ENCODE data around the gene MDH2. TPM values are rescaled to one million over a fixed set of nuclear protein-coding genes. Genes with fewer than 3 reads are reported as not detected.
"Not testable (repeated sequence)": the region's sequence is repeated elsewhere in the genome, so short reads cannot be mapped to it uniquely, and the experiment has no call there.

Gene MDH2
- total and polyA plus RNA-seq, 2 donors (not counting 1 experiment from before 2014, with no cell fraction given) = 49.4 to 90.7 TPM

DNA sequence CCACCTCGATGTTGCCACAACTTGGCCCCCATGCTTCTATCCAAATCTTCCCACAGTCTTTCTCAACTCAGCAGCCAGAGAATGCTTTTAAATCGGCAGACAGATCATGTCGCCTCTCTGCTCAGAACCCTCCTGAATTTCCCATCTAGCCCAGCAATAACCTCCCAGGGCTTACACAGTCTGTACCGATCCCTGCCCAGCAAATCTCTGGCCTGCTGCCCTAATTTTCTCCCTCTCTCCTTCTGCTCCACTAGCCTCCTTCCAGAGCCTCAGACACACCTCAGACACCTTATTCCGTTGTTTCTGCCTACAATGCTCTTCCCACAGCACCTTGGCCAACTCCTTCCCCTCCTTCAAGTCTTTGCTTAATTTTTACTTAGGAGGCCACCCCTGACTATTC is 32.3 kb downstream of the MDH2 start:
- DNase-seq (ENCODE audit: low read depth in 2 of 2) = no peak
- TF ChIP-seq EZH2 (IDR thresholded peaks at IDR 0.05; ENCODE audit: low read length, missing control alignments) = no peak
- TF ChIP-seq, protein P1, sequence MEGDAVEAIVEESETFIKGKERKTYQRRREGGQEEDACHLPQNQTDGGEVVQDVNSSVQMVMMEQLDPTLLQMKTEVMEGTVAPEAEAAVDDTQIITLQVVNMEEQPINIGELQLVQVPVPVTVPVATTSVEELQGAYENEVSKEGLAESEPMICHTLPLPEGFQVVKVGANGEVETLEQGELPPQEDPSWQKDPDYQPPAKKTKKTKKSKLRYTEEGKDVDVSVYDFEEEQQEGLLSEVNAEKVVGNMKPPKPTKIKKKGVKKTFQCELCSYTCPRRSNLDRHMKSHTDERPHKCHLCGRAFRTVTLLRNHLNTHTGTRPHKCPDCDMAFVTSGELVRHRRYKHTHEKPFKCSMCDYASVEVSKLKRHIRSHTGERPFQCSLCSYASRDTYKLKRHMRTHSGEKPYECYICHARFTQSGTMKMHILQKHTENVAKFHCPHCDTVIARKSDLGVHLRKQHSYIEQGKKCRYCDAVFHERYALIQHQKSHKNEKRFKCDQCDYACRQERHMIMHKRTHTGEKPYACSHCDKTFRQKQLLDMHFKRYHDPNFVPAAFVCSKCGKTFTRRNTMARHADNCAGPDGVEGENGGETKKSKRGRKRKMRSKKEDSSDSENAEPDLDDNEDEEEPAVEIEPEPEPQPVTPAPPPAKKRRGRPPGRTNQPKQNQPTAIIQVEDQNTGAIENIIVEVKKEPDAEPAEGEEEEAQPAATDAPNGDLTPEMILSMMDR (conservative IDR thresholded peaks at IDR 0.05 in 1 of 2, IDR thresholded peaks at IDR 0.05 in 1 of 2; ENCODE audit: low read depth in 1 of 2, low read length in 2 of 2) = no peak
- Histone ChIP-seq H2AFZ (ENCODE audit: low read length) (no peak overlapping the region), H3K27ac (ENCODE audit: insufficient read depth, low read length) (no peak overlapping the region), H3K79me2 (ENCODE audit: control insufficient read depth, insufficient read depth, low read length) (no peaks in the 10 kb centered on the region), H3K4me2 (ENCODE audit: extremely low read depth, insufficient read depth, low read length) (no peak overlapping the region), H3K4me3 (replicated peaks in 1 of 4; ENCODE audit: control extremely low read depth in 1 of 4, insufficient read depth in 1 of 4, low read depth in 3 of 4, low read length in 4 of 4) (no peak overlapping the region), H3K36me3 (ENCODE audit: control insufficient read depth, insufficient read depth, low read length) (no peaks in the 10 kb centered on the region), H3K9me3 (ENCODE audit: control insufficient read depth, insufficient read depth, low read depth, low read length) (no peaks in the 10 kb centered on the region), H3K9ac (ENCODE audit: insufficient read depth, low read length) (no peak overlapping the region), H4K20me1 (ENCODE audit: control insufficient read depth, extremely low read depth, insufficient read depth, low read length) (no peaks in the 10 kb centered on the region), H3K27me3 (ENCODE audit: control insufficient read depth, insufficient read depth, low read length) (no peaks in the 10 kb centered on the region), H3K4me1 (ENCODE audit: control insufficient read depth, extremely low read depth, insufficient read depth, low read length) (peaks cover 4% of the 10 kb centered on the region)

DNA sequence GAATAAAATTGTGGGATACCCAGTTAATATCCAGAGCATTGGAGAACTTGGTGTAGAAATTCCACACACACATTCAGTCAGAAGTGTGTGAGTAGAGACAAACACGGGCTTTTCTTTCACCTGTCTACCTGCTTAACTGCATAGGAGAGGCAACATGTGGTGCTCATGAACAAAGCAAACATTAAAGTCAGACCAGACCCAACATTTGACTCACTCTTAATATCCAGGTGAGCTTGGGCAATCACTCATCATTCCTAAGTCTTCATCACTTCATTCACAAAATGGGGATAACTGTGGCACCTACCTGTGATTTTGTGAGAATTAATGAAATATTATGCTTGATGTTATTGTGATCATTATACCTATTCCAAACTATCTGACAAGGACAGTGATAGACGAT is 36.2 kb downstream of the MDH2 start:
- H3K27ac ChIP-seq (ENCODE audit: insufficient read depth, low read length); H3K4me2 ChIP-seq (ENCODE audit: extremely low read depth, insufficient read depth, low read length); H2AFZ ChIP-seq (ENCODE audit: low read length); H3K4me1 ChIP-seq (ENCODE audit: control insufficient read depth, extremely low read depth, insufficient read depth, low read length); H3K4me3 ChIP-seq (replicated peaks in 1 of 4; ENCODE audit: control extremely low read depth in 1 of 4, insufficient read depth in 1 of 4, low read depth in 3 of 4, low read length in 4 of 4); H4K20me1 ChIP-seq (ENCODE audit: control insufficient read depth, extremely low read depth, insufficient read depth, low read length); H3K9ac ChIP-seq (ENCODE audit: insufficient read depth, low read length); H3K36me3 ChIP-seq (ENCODE audit: control insufficient read depth, insufficient read depth, low read length); H3K27me3 ChIP-seq (ENCODE audit: control insufficient read depth, insufficient read depth, low read length); DNase-seq (ENCODE audit: low read depth in 2 of 2); H3K79me2 ChIP-seq (ENCODE audit: control insufficient read depth, insufficient read depth, low read length); H3K9me3 ChIP-seq (ENCODE audit: control insufficient read depth, insufficient read depth, low read depth, low read length): not testable (repeated sequence)

GRCh38 chr7:76086070-76086469 is 38.2 kb downstream of the MDH2 start:
- H3K27ac ChIP-seq (ENCODE audit: insufficient read depth, low read length) = no peak overlapping the region
- no peak overlapping the region for H3K4me2 ChIP-seq (ENCODE audit: extremely low read depth, insufficient read depth, low read length)
- H2AFZ ChIP-seq (ENCODE audit: low read length) = no peak overlapping the region
- no peaks in the 10 kb centered on the region for H3K79me2 ChIP-seq (ENCODE audit: control insufficient read depth, insufficient read depth, low read length)
- H3K36me3 ChIP-seq (ENCODE audit: control insufficient read depth, insufficient read depth, low read length) = no peaks in the 10 kb centered on the region
- no peaks in the 10 kb centered on the region for H3K9me3 ChIP-seq (ENCODE audit: control insufficient read depth, insufficient read depth, low read depth, low read length)
- H4K20me1 ChIP-seq (ENCODE audit: control insufficient read depth, extremely low read depth, insufficient read depth, low read length) = no peaks in the 10 kb centered on the region
- DNase-seq (ENCODE audit: low read depth in 2 of 2) = peak in 1 of 2 donors; percentile 44
- TF ChIP-seq, protein P1 (conservative IDR thresholded peaks at IDR 0.05 in 1 of 2, IDR thresholded peaks at IDR 0.05 in 1 of 2; ENCODE audit: low read depth in 1 of 2, low read length in 2 of 2) = no peak
- TF ChIP-seq EZH2 (IDR thresholded peaks at IDR 0.05; ENCODE audit: low read length, missing control alignments) = no peak
- H3K27me3 ChIP-seq (ENCODE audit: control insufficient read depth, insufficient read depth, low read length) = no peaks in the 10 kb centered on the region
- no peak overlapping the region for H3K4me3 ChIP-seq (replicated peaks in 1 of 4; ENCODE audit: control extremely low read depth in 1 of 4, insufficient read depth in 1 of 4, low read depth in 3 of 4, low read length in 4 of 4)
- no peak overlapping the region for H3K9ac ChIP-seq (ENCODE audit: insufficient read depth, low read length)
- peaks cover 7% of the 10 kb centered on the region for H3K4me1 ChIP-seq (ENCODE audit: control insufficient read depth, extremely low read depth, insufficient read depth, low read length)

- H2AFZ ChIP-seq (ENCODE audit: low read length); H3K4me2 ChIP-seq (ENCODE audit: extremely low read depth, insufficient read depth, low read length); H3K4me1 ChIP-seq (ENCODE audit: control insufficient read depth, extremely low read depth, insufficient read depth, low read length); H3K79me2 ChIP-seq (ENCODE audit: control insufficient read depth, insufficient read depth, low read length); H3K27ac ChIP-seq (ENCODE audit: insufficient read depth, low read length); H3K27me3 ChIP-seq (ENCODE audit: control insufficient read depth, insufficient read depth, low read length); H3K4me3 ChIP-seq (replicated peaks in 1 of 4; ENCODE audit: control extremely low read depth in 1 of 4, insufficient read depth in 1 of 4, low read depth in 3 of 4, low read length in 4 of 4); H4K20me1 ChIP-seq (ENCODE audit: control insufficient read depth, extremely low read depth, insufficient read depth, low read length); H3K9ac ChIP-seq (ENCODE audit: insufficient read depth, low read length); H3K36me3 ChIP-seq (ENCODE audit: control insufficient read depth, insufficient read depth, low read length); H3K9me3 ChIP-seq (ENCODE audit: control insufficient read depth, insufficient read depth, low read depth, low read length): not testable (repeated sequence)
- DNase-seq (ENCODE audit: low read depth in 2 of 2) = peak; percentile 95 to 97
Observed at GRCh38 chr7:76087362-76087791, 39.5 kb downstream of the MDH2 start.

Data from fibroblast of lung (primary cell).